Measurements from ENCODE around the gene OR9A2. TPM values are rescaled to one million over a fixed set of nuclear protein-coding genes. Genes with fewer than 3 reads are reported as not detected.
"Not testable (repeated sequence)": the region's sequence is repeated elsewhere in the genome, so short reads cannot be mapped to it uniquely, and the experiment has no call there.

Gene OR9A2
- total RNA-seq, 1 donor from 2014 or later = not detected

GRCh38 chr7:142984297-142984696 is 42.6 kb downstream of the OR9A2 start:
- FAIRE-seq = no peak
- Histone ChIP-seq H4K20me1 (ENCODE audit: insufficient read depth, low read length) (no peaks in the 10 kb centered on the region), H3K36me3 (ENCODE audit: insufficient read depth, low read length) (no peaks in the 10 kb centered on the region), H3K4me2 (ENCODE audit: low read length) (no peak overlapping the region), H3K27me3 (ENCODE audit: insufficient read depth, low read length) (no peaks in the 10 kb centered on the region), H3K4me3 (ENCODE audit: insufficient read depth, low read depth, low read length) (no peak overlapping the region), H2AFZ (ENCODE audit: low read depth, low read length) (no peak overlapping the region), H3K27ac (ENCODE audit: low read depth, low read length) (no peak overlapping the region), H3K9ac (ENCODE audit: low read length) (no peak overlapping the region), H3K9me3 (ENCODE audit: insufficient read depth, low read depth, low read length) (no peaks in the 10 kb centered on the region), H3K79me2 (ENCODE audit: insufficient read depth, low read length) (no peaks in the 10 kb centered on the region), H3K4me1 (ENCODE audit: insufficient read depth, low read length) (no peaks in the 10 kb centered on the region)
- Mint-ChIP-seq H3K27ac (ENCODE audit: unreplicated experiment) (no peak overlapping the region), H3K9me3 (ENCODE audit: unreplicated experiment) (peaks cover 1% of the 10 kb centered on the region), H3K4me3 (ENCODE audit: unreplicated experiment) (no peak overlapping the region), H3K36me3 (ENCODE audit: low read depth, unreplicated experiment) (no peaks in the 10 kb centered on the region), H3K4me1 (ENCODE audit: low read depth, unreplicated experiment) (no peaks in the 10 kb centered on the region), H3K27me3 (ENCODE audit: low read depth, unreplicated experiment) (peaks cover 10% of the 10 kb centered on the region)
- no peak for TF ChIP-seq EZH2 (IDR thresholded peaks at IDR 0.05; ENCODE audit: insufficient read depth, low read length)
- TF ChIP-seq CTCF (IDR thresholded peaks at IDR 0.05; ENCODE audit: insufficient read depth, low read depth, low read length) = no peak
- DNase-seq (ENCODE audit: low read depth) = no peak

GRCh38 chr7:142983825-142984224 is 43.1 kb downstream of the OR9A2 start:
- Mint-ChIP-seq H3K27ac (ENCODE audit: unreplicated experiment) (no peak overlapping the region), H3K4me3 (ENCODE audit: unreplicated experiment) (no peak overlapping the region), H3K27me3 (ENCODE audit: low read depth, unreplicated experiment) (peaks cover 10% of the 10 kb centered on the region), H3K36me3 (ENCODE audit: low read depth, unreplicated experiment) (no peaks in the 10 kb centered on the region), H3K9me3 (ENCODE audit: unreplicated experiment) (peaks cover 1% of the 10 kb centered on the region), H3K4me1 (ENCODE audit: low read depth, unreplicated experiment) (no peaks in the 10 kb centered on the region)
- Histone ChIP-seq H3K9me3 (ENCODE audit: insufficient read depth, low read depth, low read length) (no peaks in the 10 kb centered on the region), H3K79me2 (ENCODE audit: insufficient read depth, low read length) (no peaks in the 10 kb centered on the region), H3K9ac (ENCODE audit: low read length) (no peak overlapping the region), H3K36me3 (ENCODE audit: insufficient read depth, low read length) (no peaks in the 10 kb centered on the region), H3K4me1 (ENCODE audit: insufficient read depth, low read length) (no peaks in the 10 kb centered on the region), H3K4me3 (ENCODE audit: insufficient read depth, low read depth, low read length) (no peak overlapping the region), H2AFZ (ENCODE audit: low read depth, low read length) (no peak overlapping the region), H3K27me3 (ENCODE audit: insufficient read depth, low read length) (no peaks in the 10 kb centered on the region), H3K27ac (ENCODE audit: low read depth, low read length) (no peak overlapping the region), H4K20me1 (ENCODE audit: insufficient read depth, low read length) (no peaks in the 10 kb centered on the region), H3K4me2 (ENCODE audit: low read length) (no peak overlapping the region)
- FAIRE-seq (no peak), DNase-seq (ENCODE audit: low read depth) (no peak)
- no peak for TF ChIP-seq EZH2 (IDR thresholded peaks at IDR 0.05; ENCODE audit: insufficient read depth, low read length)
- no peak for TF ChIP-seq CTCF (IDR thresholded peaks at IDR 0.05; ENCODE audit: insufficient read depth, low read depth, low read length)

- H3K9ac ChIP-seq (ENCODE audit: low read length); H3K9me3 Mint-ChIP-seq (ENCODE audit: unreplicated experiment); H3K4me1 Mint-ChIP-seq (ENCODE audit: low read depth, unreplicated experiment); H3K79me2 ChIP-seq (ENCODE audit: insufficient read depth, low read length); H2AFZ ChIP-seq (ENCODE audit: low read depth, low read length); H3K36me3 Mint-ChIP-seq (ENCODE audit: low read depth, unreplicated experiment); H3K4me3 ChIP-seq (ENCODE audit: insufficient read depth, low read depth, low read length); H4K20me1 ChIP-seq (ENCODE audit: insufficient read depth, low read length); H3K27me3 ChIP-seq (ENCODE audit: insufficient read depth, low read length); H3K4me2 ChIP-seq (ENCODE audit: low read length); DNase-seq (ENCODE audit: low read depth); H3K36me3 ChIP-seq (ENCODE audit: insufficient read depth, low read length); H3K27ac ChIP-seq (ENCODE audit: low read depth, low read length); H3K27ac Mint-ChIP-seq (ENCODE audit: unreplicated experiment); H3K4me3 Mint-ChIP-seq (ENCODE audit: unreplicated experiment); FAIRE-seq; H3K9me3 ChIP-seq (ENCODE audit: insufficient read depth, low read depth, low read length); H3K4me1 ChIP-seq (ENCODE audit: insufficient read depth, low read length): not testable (repeated sequence)
- H3K27me3 Mint-ChIP-seq (ENCODE audit: low read depth, unreplicated experiment) = peaks cover 10% of the 10 kb centered on the region
Measured at GRCh38 chr7:142978402-142978801, 48.5 kb downstream of the OR9A2 start.

Other genes with a start within 250 kb of the OR9A2 start
- 15.7 and 16.2 TPM in 2 replicates for gene EPHB6, start 172.1 kb downstream of the OR9A2 start, total RNA-seq
- gene TRPV6, start 141.4 kb downstream of the OR9A2 start, total RNA-seq = 0.14 and 0.46 TPM in 2 replicates
- gene TRPV5, start 93.4 kb downstream of the OR9A2 start, total RNA-seq = not detected in 2 replicates
- not detected in 2 replicates for gene LLCFC1, start 87.6 kb downstream of the OR9A2 start, total RNA-seq
- gene KEL, start 64.8 kb downstream of the OR9A2 start, total RNA-seq = 0.96 TPM in 1 of 2 replicates, not detected in the other
- not detected in 2 replicates for gene OR6V1, start 25.2 kb upstream of the OR9A2 start, total RNA-seq
- gene PIP, start 104.9 kb upstream of the OR9A2 start, total RNA-seq = not detected in 2 replicates
- gene TAS2R39, start 156.3 kb upstream of the OR9A2 start, total RNA-seq = not detected in 2 replicates
- gene TAS2R40, start 194.9 kb upstream of the OR9A2 start, total RNA-seq = not detected in 2 replicates
- 97.5 and 102 TPM in 2 replicates for gene GSTK1, start 236.3 kb upstream of the OR9A2 start, total RNA-seq